Measurements from ENCODE around the gene URB2. TPM values are rescaled to one million over a fixed set of nuclear protein-coding genes. Genes with fewer than 3 reads are reported as not detected.

URB2 gene
- total and polyA plus RNA-seq, 8 donors, result 1.5 to 16.8 (median 4.1) TPM; not detected in 1

GRCh38 chr1:229655781-229656180 is 29.7 kb downstream of the URB2 start:
- no peaks in the 10 kb centered on the region for H3K27me3 ChIP-seq
- WGBS, 5 donors, result 85 to 89% (median 86%) methylated on average over 5 of the region's 5 CpGs
- no peak overlapping the region for H3K27ac ChIP-seq
- no peaks in the 10 kb centered on the region for H3K9me3 ChIP-seq
- H3K36me3 ChIP-seq, result peaks cover 27 to 91% (median 86%) of the 10 kb centered on the region in 4 donors
- H3K4me1 ChIP-seq, result no peaks in the 10 kb centered on the region
- DNase-seq, result no peak
- TF ChIP-seq EP300 (IDR thresholded peaks at IDR 0.05), result no peak
- no peak for TF ChIP-seq CTCF (IDR thresholded peaks at IDR 0.05)
- TF ChIP-seq POLR2AphosphoS5 (IDR thresholded peaks at IDR 0.05), result no peak
- intact Hi-C loops (cut with DNase I; ENCODE audit: low total_unique reads), result no loop called here
- no peak overlapping the region for H3K4me3 ChIP-seq

- 88 to 93% (median 89%) methylated on average over 2 of the region's 2 CpGs for WGBS, 5 donors
- peaks cover 17 to 74% (median 66%) of the 10 kb centered on the region in 4 donors for H3K36me3 ChIP-seq
- no peak for DNase-seq
- no peaks in the 10 kb centered on the region for H3K9me3 ChIP-seq
- H3K4me1 ChIP-seq, result peaks cover 0 to 9% (median 4%) of the 10 kb centered on the region in 4 donors
- intact Hi-C loops (cut with DNase I; ENCODE audit: low total_unique reads), result no loop called here
- H3K27me3 ChIP-seq, result no peaks in the 10 kb centered on the region
- TF ChIP-seq EP300 (IDR thresholded peaks at IDR 0.05) (no peak), POLR2A (IDR thresholded peaks at IDR 0.05) (no peak), CTCF (IDR thresholded peaks at IDR 0.05) (no peak), POLR2AphosphoS5 (IDR thresholded peaks at IDR 0.05) (no peak)
- no peak overlapping the region for H3K27ac ChIP-seq
- H3K4me3 ChIP-seq, result no peak overlapping the region
Observed at GRCh38 chr1:229657993-229658755, 32.1 kb downstream of the URB2 start.

- Histone ChIP-seq H3K27ac (no peak overlapping the region), H3K4me3 (no peak overlapping the region), H3K9me3 (no peaks in the 10 kb centered on the region), H3K27me3 (no peaks in the 10 kb centered on the region), H3K4me1 (peaks cover 0 to 22% (median 9%) of the 10 kb centered on the region in 4 donors), H3K36me3 (peaks cover 5 to 46% (median 38%) of the 10 kb centered on the region in 4 donors)
- TF ChIP-seq POLR2A (IDR thresholded peaks at IDR 0.05), result no peak
- TF ChIP-seq CTCF (IDR thresholded peaks at IDR 0.05), result peak in 5 of 7 experiments; percentile 81 to 92 (median 88)
- peak in 1 of 3 donors; percentile 59 for TF ChIP-seq POLR2AphosphoS5 (IDR thresholded peaks at IDR 0.05)
- WGBS, 5 donors, result 49 to 55% (median 52%) methylated on average over 16 to 19 of the region's 19 CpGs
- intact Hi-C loops (cut with DNase I; ENCODE audit: low total_unique reads), result loop anchor here (5.0 kb wide), 1 partner anchor 651 kb away; no protein-coding TSS in a partner anchor
- DNase-seq, result peak; percentile 88 to 91
Observed at GRCh38 chr1:229661022-229661877, 35.2 kb downstream of the URB2 start.

- WGBS, 5 donors, result 88 to 92% (median 91%) methylated on average over 8 of the region's 8 CpGs
- no peaks in the 10 kb centered on the region for H3K27me3 ChIP-seq
- peaks cover 5 to 39% (median 32%) of the 10 kb centered on the region in 4 donors for H3K36me3 ChIP-seq
- DNase-seq, result no peak
- H3K4me3 ChIP-seq, result no peak overlapping the region
- H3K27ac ChIP-seq, result no peak overlapping the region
- peaks cover 0 to 22% (median 9%) of the 10 kb centered on the region in 4 donors for H3K4me1 ChIP-seq
- no peaks in the 10 kb centered on the region for H3K9me3 ChIP-seq
- intact Hi-C loops (cut with DNase I; ENCODE audit: low total_unique reads), result loop anchor here (5.0 kb wide), 1 partner anchor 650 kb away; no protein-coding TSS in a partner anchor
- TF ChIP-seq POLR2A (IDR thresholded peaks at IDR 0.05) (no peak), POLR2AphosphoS5 (IDR thresholded peaks at IDR 0.05) (no peak), CTCF (IDR thresholded peaks at IDR 0.05) (no peak), EP300 (IDR thresholded peaks at IDR 0.05) (no peak)
Observed at GRCh38 chr1:229661897-229662296, 35.9 kb downstream of the URB2 start.

All from stomach (tissue), 9 donors.